Measurements from ENCODE around the gene ZRANB1.

- no peak for TF ChIP-seq YY1 (IDR thresholded peaks at IDR 0.05; ENCODE audit: insufficient read depth, insufficient read length)
- no peak for TF ChIP-seq ZNF274 (IDR thresholded peaks at IDR 0.05; ENCODE audit: low read depth, low read length)
- TF ChIP-seq SUZ12 (IDR thresholded peaks at IDR 0.05; ENCODE audit: extremely low read depth, insufficient read depth, insufficient read length) = no peak
These were observed 10.2 kb downstream of the ZRANB1 start for GRCh38 chr10:124952123-124952522.

Measured in NT2/D1 (cell line).